ENCODE measurements around the gene LRMDA.

DNA sequence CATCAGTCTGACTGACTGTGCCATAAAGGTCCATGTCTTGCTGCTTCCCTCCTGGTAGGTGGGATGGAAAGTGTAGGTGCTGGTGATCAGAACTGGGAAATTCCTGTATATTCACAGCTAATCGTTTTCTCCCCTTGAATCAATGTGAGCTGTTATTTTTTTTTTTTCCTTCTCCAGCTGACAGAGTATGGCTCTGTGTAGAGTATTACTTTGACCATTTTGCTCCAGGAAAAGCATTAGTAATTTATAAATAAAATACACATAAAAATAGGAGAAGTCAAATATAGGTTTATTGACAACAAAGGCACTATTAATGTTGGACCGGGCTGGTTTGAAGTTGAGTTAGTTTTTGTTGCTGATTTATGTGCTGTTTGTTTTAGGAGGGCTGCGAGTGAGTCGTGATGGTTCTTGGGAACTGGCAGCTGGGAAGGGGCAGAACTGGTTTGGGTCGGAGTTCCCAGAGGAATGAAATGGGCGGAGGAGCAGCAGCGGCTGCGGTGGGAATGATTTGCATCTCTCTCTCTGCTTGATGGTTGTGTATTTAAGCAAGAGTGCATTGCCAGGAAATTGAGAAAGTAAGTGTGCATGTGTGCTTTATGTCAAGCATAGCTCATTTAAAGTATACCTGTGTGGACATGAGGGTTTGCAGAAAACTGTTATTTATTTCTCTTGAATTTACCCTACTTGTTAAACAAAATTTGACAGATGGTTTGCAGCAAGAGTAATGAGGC, 80.9 kb downstream of the LRMDA start:
- TF ChIP-seq, protein P1, sequence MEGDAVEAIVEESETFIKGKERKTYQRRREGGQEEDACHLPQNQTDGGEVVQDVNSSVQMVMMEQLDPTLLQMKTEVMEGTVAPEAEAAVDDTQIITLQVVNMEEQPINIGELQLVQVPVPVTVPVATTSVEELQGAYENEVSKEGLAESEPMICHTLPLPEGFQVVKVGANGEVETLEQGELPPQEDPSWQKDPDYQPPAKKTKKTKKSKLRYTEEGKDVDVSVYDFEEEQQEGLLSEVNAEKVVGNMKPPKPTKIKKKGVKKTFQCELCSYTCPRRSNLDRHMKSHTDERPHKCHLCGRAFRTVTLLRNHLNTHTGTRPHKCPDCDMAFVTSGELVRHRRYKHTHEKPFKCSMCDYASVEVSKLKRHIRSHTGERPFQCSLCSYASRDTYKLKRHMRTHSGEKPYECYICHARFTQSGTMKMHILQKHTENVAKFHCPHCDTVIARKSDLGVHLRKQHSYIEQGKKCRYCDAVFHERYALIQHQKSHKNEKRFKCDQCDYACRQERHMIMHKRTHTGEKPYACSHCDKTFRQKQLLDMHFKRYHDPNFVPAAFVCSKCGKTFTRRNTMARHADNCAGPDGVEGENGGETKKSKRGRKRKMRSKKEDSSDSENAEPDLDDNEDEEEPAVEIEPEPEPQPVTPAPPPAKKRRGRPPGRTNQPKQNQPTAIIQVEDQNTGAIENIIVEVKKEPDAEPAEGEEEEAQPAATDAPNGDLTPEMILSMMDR (IDR thresholded peaks at IDR 0.05; ENCODE audit: borderline replicate concordance, extremely low read depth, low read length, poor library complexity, severe bottlenecking) = no peak
- TF ChIP-seq EZH2 (IDR thresholded peaks at IDR 0.05; ENCODE audit: borderline replicate concordance, low read depth, low read length, severe bottlenecking) = no peak

Data from DND-41 (cell line).